ENCODE results near the gene MAL.
"Not testable (repeated sequence)": the region's sequence is repeated elsewhere in the genome, so short reads cannot be mapped to it uniquely, and the experiment has no call there.

MAL gene

DNA sequence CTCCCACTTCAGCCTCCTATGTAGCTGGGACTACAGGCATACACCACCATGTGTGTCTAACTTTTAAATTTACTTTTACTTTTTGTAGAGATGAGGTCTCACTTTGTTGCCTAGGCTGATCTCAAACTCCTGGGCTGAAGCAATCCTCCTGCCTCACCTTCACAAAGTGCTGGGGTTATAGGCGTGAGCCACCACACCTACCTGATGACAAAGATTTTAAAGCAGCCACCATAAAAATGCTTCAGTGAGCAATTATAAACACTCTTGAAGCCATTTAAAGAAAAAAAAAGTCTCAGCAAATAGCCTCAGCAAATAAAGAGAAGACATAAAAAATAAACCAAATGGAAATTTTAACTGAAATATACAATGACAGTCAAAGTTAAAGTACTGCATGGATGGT is 60.5 kb downstream of the MAL start:
- TF ChIP-seq ESRRG (CRISPR knock-in tag; IDR thresholded peaks at IDR 0.05) (no peak), CSDC2 (CRISPR knock-in tag; IDR thresholded peaks at IDR 0.05) (no peak)

DNA sequence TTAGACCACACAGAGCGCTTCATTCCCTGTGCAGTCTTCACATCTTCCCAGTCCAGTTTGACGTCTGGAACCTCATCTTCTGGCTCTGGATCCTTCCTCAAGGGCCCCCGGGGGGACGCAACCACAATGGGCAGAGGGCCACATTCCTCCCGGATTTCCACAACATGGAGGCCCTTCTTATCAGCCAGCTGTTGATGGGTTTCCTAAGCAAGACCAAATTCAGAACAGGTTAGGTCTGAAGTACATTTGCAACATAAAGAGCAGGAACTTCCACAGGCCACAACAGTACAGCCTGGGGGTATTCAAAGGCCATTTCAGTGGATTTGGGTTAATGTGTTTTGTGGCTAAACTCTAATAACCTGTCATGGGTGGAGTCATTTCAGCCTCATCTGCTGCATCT is 61.9 kb downstream of the MAL start:
- no peak for ATAC-seq
- TF ChIP-seq PPARA (CRISPR knock-in tag; IDR thresholded peaks at IDR 0.05; ENCODE audit: borderline replicate concordance): no peak
- no peak for TF ChIP-seq ARNTL (CRISPR knock-in tag; IDR thresholded peaks at IDR 0.05; ENCODE audit: borderline replicate concordance, low read depth)
- no peak for TF ChIP-seq BACH2 (CRISPR knock-in tag; IDR thresholded peaks at IDR 0.05; ENCODE audit: borderline replicate concordance)
- TF ChIP-seq, protein P1, sequence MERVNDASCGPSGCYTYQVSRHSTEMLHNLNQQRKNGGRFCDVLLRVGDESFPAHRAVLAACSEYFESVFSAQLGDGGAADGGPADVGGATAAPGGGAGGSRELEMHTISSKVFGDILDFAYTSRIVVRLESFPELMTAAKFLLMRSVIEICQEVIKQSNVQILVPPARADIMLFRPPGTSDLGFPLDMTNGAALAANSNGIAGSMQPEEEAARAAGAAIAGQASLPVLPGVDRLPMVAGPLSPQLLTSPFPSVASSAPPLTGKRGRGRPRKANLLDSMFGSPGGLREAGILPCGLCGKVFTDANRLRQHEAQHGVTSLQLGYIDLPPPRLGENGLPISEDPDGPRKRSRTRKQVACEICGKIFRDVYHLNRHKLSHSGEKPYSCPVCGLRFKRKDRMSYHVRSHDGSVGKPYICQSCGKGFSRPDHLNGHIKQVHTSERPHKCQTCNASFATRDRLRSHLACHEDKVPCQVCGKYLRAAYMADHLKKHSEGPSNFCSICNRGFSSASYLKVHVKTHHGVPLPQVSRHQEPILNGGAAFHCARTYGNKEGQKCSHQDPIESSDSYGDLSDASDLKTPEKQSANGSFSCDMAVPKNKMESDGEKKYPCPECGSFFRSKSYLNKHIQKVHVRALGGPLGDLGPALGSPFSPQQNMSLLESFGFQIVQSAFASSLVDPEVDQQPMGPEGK (CRISPR knock-in tag; IDR thresholded peaks at IDR 0.05; ENCODE audit: borderline replicate concordance): no peak
- no peak for TF ChIP-seq ZFP3 (CRISPR knock-in tag; IDR thresholded peaks at IDR 0.05)
- no peak for TF ChIP-seq TOX (CRISPR knock-in tag; IDR thresholded peaks at IDR 0.05; ENCODE audit: borderline replicate concordance)

More for the DNA sequence above, 60.5 kb downstream of the MAL start:
- ATAC-seq: no peak

DNA sequence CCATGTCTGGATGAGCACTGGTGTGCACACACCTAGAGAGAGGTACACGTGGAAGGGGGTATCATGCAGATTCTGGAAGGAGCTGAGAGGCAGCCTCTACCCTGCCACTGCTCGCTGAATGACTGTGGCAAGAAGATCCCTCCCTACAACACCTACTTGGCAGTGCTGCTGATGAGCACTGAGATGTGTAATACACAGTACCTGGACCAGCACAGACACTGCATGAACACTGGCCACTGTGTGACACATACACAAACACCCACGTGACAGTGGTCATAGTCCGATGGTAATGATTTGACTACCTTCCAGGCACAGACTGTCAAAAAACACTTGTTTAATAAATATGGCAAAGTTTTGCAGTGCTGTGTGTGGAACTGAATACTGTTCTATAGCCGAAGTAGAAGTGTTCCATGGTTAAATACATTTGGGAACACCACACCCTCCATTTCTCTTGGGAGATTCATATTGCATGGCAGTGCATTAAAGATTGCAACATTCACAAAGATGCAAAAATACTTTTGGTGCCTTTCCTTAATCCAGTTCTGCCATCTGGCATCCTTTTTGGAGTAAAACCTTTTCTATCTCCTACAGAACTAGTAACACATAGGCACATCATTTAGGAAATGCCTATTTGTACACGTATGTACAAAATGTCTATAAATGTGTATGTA is 66.5 kb downstream of the MAL start:
- ATAC-seq: no peak
- TF ChIP-seq RARB (CRISPR knock-in tag; IDR thresholded peaks at IDR 0.05) (no peak), OSR1 (CRISPR knock-in tag; IDR thresholded peaks at IDR 0.05) (no peak), ISL1 (CRISPR knock-in tag; IDR thresholded peaks at IDR 0.05) (no peak), ZFP30 (CRISPR knock-in tag; IDR thresholded peaks at IDR 0.05) (no peak), TOX (CRISPR knock-in tag; IDR thresholded peaks at IDR 0.05; ENCODE audit: borderline replicate concordance) (no peak), PPARA (CRISPR knock-in tag; IDR thresholded peaks at IDR 0.05; ENCODE audit: borderline replicate concordance) (no peak), BACH2 (CRISPR knock-in tag; IDR thresholded peaks at IDR 0.05; ENCODE audit: borderline replicate concordance) (no peak), ZNF70 (CRISPR knock-in tag; IDR thresholded peaks at IDR 0.05) (no peak)
- TF ChIP-seq, protein P2, sequence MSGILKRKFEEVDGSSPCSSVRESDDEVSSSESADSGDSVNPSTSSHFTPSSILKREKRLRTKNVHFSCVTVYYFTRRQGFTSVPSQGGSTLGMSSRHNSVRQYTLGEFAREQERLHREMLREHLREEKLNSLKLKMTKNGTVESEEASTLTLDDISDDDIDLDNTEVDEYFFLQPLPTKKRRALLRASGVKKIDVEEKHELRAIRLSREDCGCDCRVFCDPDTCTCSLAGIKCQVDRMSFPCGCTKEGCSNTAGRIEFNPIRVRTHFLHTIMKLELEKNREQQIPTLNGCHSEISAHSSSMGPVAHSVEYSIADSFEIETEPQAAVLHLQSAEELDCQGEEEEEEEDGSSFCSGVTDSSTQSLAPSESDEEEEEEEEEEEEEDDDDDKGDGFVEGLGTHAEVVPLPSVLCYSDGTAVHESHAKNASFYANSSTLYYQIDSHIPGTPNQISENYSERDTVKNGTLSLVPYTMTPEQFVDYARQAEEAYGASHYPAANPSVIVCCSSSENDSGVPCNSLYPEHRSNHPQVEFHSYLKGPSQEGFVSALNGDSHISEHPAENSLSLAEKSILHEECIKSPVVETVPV (CRISPR knock-in tag; IDR thresholded peaks at IDR 0.05): no peak
- TF ChIP-seq, protein P3, sequence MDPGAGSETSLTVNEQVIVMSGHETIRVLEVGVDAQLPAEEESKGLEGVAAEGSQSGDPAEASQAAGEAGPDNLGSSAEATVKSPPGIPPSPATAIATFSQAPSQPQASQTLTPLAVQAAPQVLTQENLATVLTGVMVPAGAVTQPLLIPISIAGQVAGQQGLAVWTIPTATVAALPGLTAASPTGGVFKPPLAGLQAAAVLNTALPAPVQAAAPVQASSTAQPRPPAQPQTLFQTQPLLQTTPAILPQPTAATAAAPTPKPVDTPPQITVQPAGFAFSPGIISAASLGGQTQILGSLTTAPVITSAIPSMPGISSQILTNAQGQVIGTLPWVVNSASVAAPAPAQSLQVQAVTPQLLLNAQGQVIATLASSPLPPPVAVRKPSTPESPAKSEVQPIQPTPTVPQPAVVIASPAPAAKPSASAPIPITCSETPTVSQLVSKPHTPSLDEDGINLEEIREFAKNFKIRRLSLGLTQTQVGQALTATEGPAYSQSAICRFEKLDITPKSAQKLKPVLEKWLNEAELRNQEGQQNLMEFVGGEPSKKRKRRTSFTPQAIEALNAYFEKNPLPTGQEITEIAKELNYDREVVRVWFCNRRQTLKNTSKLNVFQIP (CRISPR knock-in tag; IDR thresholded peaks at IDR 0.05; ENCODE audit: borderline replicate concordance, low read depth): no peak
- TF ChIP-seq, protein P4, sequence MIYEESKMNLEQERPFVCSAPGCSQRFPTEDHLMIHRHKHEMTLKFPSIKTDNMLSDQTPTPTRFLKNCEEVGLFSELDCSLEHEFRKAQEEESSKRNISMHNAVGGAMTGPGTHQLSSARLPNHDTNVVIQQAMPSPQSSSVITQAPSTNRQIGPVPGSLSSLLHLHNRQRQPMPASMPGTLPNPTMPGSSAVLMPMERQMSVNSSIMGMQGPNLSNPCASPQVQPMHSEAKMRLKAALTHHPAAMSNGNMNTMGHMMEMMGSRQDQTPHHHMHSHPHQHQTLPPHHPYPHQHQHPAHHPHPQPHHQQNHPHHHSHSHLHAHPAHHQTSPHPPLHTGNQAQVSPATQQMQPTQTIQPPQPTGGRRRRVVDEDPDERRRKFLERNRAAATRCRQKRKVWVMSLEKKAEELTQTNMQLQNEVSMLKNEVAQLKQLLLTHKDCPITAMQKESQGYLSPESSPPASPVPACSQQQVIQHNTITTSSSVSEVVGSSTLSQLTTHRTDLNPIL (CRISPR knock-in tag; IDR thresholded peaks at IDR 0.05; ENCODE audit: low read depth): no peak

DNA sequence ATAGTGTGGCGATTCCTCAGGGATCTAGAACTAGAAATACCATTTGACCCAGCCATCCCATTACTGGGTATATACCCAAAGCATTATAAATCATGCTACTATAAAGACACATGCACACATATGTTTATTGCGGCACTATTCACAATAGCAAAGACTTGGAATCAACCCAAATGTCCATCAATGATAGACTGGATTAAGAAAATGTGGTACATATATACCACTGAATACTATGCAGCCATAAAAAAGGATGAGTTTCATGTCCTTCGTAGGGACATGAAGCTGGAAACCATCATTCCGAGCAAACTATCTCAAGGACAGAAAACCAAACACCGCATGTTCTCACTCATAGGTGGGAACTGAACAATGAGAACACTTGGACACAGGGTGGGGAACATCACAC is 72.8 kb downstream of the MAL start:
- ATAC-seq: not testable (repeated sequence)
- TF ChIP-seq ZNF8 (CRISPR knock-in tag; IDR thresholded peaks at IDR 0.05): peak; percentile 69

DNA sequence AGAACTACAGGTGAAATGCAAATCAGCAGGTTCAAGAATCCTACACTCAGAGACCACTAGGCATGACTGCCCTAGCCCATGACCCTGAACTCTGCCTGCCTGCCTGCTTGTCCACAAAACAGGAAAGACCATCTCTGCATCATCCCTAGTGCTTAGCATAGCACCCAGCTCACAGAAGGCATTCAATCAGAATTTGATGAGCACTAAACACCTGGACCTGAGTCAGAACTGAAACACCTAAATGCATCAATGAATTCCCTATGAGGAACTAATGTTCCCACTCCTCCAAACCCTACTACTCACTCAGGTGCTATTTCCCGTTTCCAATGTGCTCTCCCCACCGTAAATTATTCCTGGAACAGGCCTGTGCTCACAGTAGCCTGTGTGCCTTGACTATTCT is 74.4 kb downstream of the MAL start:
- TF ChIP-seq, protein P4 (CRISPR knock-in tag; IDR thresholded peaks at IDR 0.05; ENCODE audit: low read depth): no peak
- no peak for TF ChIP-seq CSDC2 (CRISPR knock-in tag; IDR thresholded peaks at IDR 0.05)
- no peak for TF ChIP-seq OSR1 (CRISPR knock-in tag; IDR thresholded peaks at IDR 0.05)
- no peak for TF ChIP-seq ZFP30 (CRISPR knock-in tag; IDR thresholded peaks at IDR 0.05)
- no peak for TF ChIP-seq ZNF70 (CRISPR knock-in tag; IDR thresholded peaks at IDR 0.05)
- TF ChIP-seq ZNF8 (CRISPR knock-in tag; IDR thresholded peaks at IDR 0.05): no peak
- no peak for TF ChIP-seq ARNTL (CRISPR knock-in tag; IDR thresholded peaks at IDR 0.05; ENCODE audit: borderline replicate concordance, low read depth)
- TF ChIP-seq SNAI2 (CRISPR knock-in tag; IDR thresholded peaks at IDR 0.05): no peak
- no peak for TF ChIP-seq ESRRG (CRISPR knock-in tag; IDR thresholded peaks at IDR 0.05)
- no peak for TF ChIP-seq RARB (CRISPR knock-in tag; IDR thresholded peaks at IDR 0.05)
- TF ChIP-seq, protein P5, sequence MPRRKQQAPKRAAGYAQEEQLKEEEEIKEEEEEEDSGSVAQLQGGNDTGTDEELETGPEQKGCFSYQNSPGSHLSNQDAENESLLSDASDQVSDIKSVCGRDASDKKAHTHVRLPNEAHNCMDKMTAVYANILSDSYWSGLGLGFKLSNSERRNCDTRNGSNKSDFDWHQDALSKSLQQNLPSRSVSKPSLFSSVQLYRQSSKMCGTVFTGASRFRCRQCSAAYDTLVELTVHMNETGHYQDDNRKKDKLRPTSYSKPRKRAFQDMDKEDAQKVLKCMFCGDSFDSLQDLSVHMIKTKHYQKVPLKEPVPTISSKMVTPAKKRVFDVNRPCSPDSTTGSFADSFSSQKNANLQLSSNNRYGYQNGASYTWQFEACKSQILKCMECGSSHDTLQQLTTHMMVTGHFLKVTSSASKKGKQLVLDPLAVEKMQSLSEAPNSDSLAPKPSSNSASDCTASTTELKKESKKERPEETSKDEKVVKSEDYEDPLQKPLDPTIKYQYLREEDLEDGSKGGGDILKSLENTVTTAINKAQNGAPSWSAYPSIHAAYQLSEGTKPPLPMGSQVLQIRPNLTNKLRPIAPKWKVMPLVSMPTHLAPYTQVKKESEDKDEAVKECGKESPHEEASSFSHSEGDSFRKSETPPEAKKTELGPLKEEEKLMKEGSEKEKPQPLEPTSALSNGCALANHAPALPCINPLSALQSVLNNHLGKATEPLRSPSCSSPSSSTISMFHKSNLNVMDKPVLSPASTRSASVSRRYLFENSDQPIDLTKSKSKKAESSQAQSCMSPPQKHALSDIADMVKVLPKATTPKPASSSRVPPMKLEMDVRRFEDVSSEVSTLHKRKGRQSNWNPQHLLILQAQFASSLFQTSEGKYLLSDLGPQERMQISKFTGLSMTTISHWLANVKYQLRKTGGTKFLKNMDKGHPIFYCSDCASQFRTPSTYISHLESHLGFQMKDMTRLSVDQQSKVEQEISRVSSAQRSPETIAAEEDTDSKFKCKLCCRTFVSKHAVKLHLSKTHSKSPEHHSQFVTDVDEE (CRISPR knock-in tag; IDR thresholded peaks at IDR 0.05): no peak
- no peak for TF ChIP-seq ZC3H10 (CRISPR knock-in tag; IDR thresholded peaks at IDR 0.05)
- no peak for TF ChIP-seq TOX (CRISPR knock-in tag; IDR thresholded peaks at IDR 0.05; ENCODE audit: borderline replicate concordance)
- TF ChIP-seq, protein P2 (CRISPR knock-in tag; IDR thresholded peaks at IDR 0.05): no peak
- ATAC-seq: no peak
